HG02973 (cell line): ENCODE measurements around the gene CD48.
"Not testable (repeated sequence)": the region's sequence is repeated elsewhere in the genome, so short reads cannot be mapped to it uniquely, and the experiment has no call there.

Experiments used
- ATAC-seq: cut with Tn5 transposase; IDR thresholded peaks from one replicate; pipeline ENCODE4 v1.9.1; 2021; ENCODE audit warnings: moderate library complexity; ENCODE audit not compliant: unreplicated experiment

Gene CD48

DNA sequence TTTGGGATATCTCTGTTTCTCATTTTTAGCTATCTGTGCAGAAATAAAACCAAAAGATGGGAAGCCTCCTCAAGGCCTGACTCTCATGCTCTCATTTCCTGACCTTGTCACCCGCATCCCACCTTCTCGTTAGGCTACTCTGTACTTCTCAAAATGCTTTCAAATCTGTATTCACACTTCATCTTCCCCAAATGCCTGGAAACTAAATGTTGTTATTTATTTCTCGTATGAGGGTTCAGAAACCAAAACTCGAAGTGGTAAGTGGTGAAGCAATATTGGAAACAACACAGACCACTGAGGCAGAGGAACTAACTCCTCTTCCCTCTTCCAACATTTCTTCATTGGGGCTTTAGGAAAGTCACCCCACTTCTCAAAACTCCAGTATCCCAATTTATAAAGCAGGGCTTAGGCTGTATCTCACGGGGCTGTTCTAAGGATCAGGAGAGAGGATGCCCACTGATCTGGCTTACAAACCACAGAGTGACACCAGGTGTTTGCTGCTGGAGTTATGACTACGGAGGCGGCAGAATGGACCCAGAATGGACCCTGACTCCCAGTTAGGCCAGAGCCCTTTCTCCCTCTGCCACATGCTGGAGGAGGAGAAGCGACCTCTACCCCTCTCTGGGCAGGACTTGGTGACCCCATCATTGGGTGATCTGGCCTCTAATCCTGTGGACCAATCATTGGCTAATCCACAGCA lies 31.0 kb upstream of the CD48 start:
- no peak for ATAC-seq

DNA sequence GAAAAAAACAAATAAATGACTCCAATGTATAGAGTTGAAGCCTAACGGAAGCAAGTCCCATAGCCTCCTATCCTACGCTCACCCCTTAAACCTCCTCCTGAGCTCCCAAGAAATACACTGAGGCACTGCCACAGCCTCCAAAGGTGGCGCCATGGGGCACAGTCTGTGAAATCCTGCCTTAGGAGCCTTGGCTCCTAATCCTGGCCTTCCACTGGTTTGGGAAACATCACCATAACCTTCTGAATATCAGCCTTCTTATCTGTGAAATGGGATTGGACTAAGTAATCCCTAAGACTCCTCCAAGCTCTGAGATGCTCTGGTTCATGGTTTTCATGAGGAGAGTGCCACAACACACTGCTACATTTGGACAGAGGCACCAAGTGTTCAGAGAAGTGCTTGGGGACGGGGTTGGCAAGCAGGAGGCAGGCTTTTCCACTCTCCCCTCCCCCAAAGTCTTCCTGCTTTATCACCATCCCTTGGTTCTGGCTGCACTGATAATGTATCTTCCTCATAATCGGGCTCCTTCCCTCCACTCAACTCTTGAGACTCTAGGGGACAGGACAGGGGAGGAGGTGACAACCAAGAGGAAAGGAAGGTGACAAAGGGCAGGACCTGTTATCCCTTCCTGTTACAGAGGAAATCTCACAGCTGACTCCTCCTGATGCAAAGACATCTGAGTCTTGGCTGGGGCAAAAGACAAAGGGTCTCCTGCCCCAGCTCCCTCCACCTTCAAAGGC lies 30.2 kb upstream of the CD48 start:
- no peak for ATAC-seq

- ATAC-seq = no peak
These were observed 29.5 kb upstream of the CD48 start for GRCh38 chr1:160741092-160741501.

GRCh38 chr1:160740133-160740688 lies 28.6 kb upstream of the CD48 start:
- no peak for ATAC-seq

GRCh38 chr1:160739098-160739511 lies 27.5 kb upstream of the CD48 start, which contains the start of gene SLAMF7:
SLAMF7 (plus strand) TSS chr1:160739247; CDS start chr1:160739302, 55 bp downstream.
- peak; percentile 59 for ATAC-seq

DNA sequence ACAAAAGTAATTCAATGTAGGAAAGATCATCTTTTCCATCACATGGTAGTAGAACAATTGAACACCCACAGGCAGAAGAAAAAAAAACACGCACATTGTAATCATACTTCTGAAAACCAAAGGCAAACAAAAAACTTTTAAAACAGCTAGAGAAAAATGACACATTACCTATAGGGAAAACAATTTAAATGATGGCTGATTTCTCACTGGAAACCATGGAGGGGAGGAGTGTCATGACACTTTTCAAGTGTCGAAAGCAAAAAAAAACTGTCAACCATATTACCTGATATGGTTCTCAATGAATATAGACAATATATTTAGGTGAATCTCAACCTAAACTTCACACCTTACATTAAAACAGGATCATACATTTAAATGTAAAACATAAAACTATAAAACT lies 26.6 kb upstream of the CD48 start:
- ATAC-seq = no peak

DNA sequence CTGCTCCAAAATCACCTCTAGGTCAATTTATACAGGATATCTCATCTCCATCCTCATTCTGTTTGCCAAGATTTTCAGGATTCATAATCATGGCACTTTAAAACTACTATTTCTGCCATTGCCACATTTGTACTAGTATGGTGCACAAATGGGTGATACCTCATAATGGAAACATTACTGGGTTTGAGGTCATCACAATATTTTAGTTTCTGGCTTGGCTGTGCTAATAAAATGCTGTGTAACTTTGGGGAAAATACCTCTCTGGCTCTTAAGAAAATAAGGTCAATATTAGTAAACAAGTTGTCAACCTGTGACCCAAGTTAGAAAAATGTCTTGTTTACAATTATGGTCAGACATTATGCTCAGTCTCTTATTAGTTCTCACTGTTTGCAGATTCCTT lies 22.7 kb upstream of the CD48 start:
- no peak for ATAC-seq

GRCh38 chr1:160733898-160734297 lies 22.3 kb upstream of the CD48 start:
- no peak for ATAC-seq

GRCh38 chr1:160731990-160732389 lies 20.4 kb upstream of the CD48 start:
- no peak for ATAC-seq

GRCh38 chr1:160731564-160731963 lies 19.9 kb upstream of the CD48 start:
- not testable (repeated sequence) for ATAC-seq

GRCh38 chr1:160727316-160727640 lies 15.7 kb upstream of the CD48 start:
- no peak for ATAC-seq

DNA sequence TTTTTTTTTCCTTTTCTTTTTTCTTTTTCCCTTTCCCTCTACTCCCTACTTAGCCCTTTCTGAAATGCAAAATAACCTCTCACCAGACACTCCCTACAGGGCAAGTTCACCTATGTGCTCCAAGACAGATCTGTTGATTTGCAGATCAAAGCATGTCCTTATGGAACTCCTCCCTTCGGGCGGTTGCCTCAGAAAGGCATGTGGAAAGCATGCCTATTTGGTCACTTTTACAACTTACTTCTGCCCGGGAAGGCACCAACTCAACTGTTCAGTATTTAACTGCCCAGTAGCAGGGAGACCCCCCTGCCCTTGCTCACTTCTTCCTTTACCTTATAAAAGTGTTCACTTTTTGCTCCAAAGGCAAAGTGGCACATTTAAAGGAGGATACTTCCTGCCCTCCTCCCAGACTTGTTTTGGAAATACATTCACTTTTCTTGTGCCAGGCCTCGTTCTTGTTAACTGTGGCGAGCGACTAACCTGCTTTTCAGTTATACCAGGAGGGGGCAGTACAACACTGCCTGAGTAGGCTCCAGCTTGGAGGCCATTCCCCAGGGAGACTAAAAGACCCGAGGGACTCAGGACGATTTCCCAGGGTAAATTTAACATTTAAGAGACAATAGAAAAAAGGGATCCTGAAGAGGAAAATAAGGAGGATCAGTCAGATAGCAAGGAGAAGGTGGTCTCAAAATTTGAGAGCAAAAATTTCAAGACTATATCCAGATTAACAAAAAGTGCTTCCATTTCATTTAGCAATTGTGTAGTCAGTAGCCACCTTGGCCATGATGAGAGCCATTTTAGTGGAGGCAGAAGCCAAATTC lies 15.1 kb upstream of the CD48 start:
- no peak for ATAC-seq

DNA sequence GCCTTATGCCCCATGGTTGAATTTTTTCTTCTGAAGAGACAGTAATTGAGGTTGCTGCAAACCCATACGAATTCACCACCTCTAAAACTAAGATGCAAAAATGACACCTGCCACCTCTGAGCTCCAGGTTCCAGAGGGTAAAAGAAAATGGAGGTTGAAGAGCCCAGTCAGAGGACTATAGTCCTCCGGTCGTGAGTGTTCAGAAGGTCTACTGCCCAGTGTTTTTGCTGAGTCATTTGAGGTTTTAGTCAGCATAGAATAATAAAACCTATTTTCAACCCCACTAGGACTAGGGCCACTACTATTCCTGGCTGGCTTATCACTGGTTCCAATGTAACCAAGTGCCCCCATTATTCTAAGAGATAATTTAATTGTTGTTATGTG lies 14.5 kb upstream of the CD48 start:
- no peak for ATAC-seq

GRCh38 chr1:160724465-160725242 lies 13.0 kb upstream of the CD48 start:
- ATAC-seq = no peak

DNA sequence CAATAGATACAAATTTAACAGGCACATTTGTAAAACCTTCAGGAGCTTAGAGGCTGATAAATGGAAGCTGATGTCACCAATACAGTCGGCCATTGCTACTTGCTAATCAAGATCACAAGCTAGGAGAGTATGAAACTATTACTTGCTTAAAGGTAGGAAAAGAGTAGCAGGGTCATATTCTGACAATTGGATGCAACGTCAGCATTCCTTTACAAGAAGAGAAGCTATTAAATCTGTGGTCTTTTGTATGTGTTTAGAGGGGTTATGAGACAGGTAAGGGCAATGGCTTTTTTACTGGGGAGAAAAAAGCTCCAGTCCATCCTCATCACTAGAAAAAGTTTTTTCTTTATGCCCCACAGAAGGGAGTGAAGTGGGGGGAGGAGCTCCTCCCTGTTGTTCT lies 11.7 kb upstream of the CD48 start:
- ATAC-seq = no peak

DNA sequence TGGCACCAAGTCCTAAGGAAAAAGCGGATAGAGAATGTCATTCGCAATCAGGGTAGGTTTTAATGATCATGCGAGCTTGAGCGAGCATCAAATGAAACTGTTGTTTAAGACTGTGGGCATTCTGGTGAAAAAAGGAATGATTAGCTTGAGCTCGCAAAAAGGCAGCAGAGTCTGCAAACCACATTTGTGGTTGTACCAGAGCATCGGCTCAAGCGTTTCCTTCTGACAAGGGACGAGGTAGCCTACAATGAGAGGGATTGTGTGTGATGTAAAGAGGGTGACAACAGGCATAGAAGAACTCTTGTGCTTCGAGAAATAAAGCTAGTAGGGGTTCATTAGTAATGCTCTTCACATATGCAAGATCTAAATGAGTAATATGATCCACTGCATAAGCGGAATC lies 11.1 kb upstream of the CD48 start:
- ATAC-seq = no peak

DNA sequence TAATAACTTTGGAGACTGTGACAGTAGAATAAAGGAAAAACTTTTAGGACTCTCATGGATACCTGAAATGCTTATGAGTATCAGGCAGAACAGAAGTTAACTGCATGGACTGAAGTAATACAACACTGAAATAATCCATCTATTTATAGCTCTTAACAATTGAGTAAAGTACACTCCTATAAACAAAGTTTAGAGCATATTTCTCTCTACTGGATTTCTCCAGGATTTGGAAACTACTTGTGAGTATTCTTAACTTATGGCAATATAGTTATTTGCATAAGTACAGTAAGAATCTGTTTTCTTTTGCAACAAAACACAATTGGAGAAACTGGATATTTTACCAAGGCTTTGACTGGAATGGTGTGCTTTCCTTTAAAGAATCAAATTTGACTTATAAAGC lies 9.9 kb upstream of the CD48 start:
- no peak for ATAC-seq

GRCh38 chr1:160720356-160721085 lies 8.9 kb upstream of the CD48 start:
- no peak for ATAC-seq

DNA sequence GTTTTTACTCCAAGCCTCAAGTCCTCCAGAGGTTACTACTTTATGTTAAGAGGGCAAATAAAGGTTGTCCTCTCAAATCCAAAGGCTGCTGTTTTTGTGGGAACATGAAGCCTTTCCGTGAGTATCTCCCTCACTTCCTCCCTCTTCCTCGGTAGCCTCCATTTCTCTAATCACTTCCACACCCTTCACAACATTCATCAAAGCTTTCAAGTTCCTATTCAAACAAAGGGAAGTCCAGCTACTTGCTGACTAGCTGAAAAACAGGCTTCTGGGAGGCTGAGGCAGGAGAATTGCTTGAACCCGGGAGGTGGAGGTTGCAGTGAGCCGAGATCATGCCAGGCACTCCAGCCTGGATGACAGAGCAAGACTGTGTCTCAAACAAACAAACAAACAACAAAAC lies 6.6 kb upstream of the CD48 start:
- no peak for ATAC-seq

GRCh38 chr1:160717306-160717705 lies 5.7 kb upstream of the CD48 start:
- ATAC-seq = no peak
